DMS153 treated with DMSO at 0.1 percent for 48 hours (cell line): ENCODE data around the gene MYEOV.

Experiments
- DNase-seq: peaks from one replicate; lab custom pipeline; 2025; ENCODE audit not compliant: unreplicated experiment; lab: John Stamatoyannopoulos, UW

The MYEOV gene

DNA sequence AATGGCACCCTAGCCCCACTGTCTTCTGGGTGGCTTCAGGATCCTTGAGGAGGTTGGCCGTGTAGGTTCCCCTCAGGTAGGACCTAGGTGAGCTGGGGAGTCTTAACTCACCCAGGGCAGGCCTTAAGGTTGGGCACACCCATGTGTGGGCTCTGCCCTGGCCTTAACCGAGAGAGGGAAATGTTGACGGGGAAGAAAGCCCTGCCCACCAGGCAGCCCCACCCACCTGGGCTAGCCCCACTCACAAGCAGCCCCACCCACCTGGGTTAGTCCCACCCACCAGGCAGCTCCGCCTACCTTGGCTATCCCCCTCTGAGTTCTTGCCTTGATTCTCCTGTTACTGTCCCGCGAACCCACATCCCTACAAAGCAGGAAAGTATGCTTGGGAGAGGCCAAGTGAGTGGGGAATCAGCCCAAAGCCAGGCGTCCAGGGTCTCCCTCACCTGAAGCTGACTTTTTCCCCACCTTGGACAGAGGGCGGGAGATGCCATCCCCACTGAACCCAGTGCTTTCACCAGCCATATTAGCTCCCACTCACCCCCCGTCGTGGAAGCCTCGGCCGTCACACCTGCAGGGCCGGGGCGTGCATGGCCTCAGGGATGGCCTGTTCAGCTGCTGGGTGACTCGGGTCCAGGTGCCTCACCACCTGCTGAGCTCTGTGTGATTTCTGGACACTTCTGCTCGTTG, at the start of gene MYEOV:
MYEOV (plus strand) TSS at position 337 of the 687 bp plus-strand sequence. CDS start 1,200 bp downstream, outside the sequence.
- no peak for DNase-seq

DNA sequence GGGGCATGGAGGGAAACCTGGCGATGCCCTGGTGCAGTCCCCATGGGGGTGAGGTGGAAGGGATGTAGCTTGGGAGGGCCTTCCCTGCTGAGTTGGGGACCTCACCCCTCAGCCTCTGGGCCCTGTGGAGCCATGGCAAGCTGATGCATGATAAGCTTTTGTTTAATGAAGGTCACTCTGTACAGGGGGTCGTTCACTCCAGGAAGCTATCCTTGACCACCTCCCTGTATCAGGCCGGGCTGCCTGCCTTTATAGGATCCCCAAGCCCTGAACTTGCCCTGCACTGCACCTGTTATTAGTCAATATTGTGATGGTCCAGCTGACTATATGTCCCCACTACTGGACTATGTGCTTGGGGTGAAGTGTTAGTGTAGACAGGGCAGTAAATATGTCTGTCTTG, 49.7 kb upstream of the MYEOV start:
- DNase-seq = no peak

DNA sequence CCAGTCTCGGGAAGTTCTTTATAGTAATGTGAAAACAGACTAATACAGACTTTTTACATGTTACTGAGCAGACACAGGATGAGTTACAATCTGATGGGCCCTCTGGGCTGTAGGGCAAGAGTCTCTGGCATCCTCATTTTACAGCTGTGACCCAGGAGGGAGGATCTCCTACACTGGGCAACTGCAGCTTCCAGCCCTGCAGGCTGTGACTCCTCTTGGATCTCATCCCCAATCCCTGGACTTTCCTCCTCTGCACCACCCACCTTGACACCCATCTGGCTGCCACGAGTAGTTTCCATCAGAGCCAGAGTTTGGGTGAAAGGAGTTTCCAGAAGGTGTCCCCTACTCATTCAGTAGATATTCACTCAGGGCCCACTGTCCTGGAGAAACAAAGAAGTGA, 48.9 kb upstream of the MYEOV start:
- DNase-seq = no peak

DNA sequence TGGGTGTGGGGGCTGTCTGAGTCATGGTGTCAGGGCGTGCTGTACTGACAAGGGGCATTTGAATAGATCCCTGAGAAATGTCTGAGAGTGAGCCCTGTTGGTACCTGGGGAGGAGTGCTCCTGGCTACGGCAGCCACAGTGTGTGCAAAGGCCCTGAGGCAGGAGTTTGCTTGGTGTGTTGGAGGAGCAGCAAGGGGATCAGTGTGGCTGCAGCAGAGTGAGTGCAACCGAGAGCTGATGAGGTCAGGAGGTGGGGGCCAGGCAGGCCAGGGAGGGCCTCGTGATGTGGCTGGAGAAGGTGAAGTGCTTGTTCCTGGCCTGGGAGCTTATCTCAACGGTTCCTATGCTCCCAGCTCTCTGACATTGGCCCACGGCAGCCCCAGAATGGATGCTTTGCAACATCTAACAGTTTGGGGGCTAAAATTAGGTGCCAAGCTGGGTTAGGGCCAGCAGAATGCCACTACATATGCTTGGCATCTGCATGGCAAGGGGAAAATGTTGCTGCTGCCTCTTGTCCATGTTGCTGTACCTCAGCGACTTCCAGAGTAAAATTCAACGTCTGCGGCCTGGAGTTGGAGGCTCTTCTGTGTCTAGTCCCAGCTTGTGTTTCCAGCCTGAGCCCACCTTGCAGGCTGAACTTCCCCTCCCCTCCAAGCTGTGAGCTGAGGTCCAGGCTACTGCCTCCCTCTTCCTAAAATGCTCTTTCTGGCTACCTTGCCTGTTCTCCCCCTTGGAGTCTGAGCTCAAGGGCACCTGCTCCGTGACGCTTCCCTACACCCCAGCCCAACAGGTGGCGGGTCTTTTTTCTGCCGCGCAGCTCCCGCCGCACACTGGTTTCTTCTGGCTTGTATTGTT, 48.2 kb upstream of the MYEOV start:
- no peak for DNase-seq

DNA sequence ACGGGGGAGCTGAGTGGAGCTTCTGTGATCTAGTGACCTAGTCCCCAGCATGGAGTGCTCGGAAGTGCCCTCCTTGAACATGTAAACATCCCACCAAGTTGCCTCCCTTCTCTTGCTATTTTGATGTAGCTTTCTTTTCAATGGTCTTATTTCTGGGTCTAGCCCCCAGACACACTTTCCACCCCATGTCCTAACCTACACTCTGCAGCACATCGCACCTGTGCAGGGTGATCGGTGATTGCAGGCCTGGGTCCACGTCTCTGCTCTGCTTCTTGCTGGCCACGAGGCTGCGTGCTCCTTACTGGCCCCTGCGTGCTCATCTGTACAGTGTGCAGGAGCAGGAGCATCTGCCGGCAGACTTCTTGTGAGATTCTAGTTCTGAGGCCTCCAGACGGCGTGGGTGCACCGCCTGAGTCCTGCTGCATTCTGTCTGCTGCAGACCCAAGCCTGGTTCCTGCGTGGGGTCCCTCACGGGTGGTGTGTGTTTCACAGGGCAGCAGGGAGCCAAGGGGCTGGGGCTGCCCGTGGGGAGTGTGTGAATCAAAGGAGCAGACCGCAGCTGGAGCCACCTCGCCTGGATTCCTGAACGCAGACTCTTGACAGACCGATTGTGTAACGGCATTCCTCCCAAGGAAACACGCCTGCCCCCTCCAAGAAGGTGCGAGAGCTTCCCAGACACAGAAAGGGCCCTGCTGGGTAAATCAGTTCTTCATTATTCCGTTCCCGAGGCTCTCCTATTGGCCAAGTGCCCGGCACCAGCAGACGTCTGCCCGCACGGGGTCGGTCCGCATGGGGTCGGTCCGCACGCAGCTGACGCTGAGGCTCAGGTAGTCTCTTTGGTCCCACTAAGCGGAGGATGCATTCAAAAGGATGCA, 44.4 kb upstream of the MYEOV start:
- no peak for DNase-seq

DNA sequence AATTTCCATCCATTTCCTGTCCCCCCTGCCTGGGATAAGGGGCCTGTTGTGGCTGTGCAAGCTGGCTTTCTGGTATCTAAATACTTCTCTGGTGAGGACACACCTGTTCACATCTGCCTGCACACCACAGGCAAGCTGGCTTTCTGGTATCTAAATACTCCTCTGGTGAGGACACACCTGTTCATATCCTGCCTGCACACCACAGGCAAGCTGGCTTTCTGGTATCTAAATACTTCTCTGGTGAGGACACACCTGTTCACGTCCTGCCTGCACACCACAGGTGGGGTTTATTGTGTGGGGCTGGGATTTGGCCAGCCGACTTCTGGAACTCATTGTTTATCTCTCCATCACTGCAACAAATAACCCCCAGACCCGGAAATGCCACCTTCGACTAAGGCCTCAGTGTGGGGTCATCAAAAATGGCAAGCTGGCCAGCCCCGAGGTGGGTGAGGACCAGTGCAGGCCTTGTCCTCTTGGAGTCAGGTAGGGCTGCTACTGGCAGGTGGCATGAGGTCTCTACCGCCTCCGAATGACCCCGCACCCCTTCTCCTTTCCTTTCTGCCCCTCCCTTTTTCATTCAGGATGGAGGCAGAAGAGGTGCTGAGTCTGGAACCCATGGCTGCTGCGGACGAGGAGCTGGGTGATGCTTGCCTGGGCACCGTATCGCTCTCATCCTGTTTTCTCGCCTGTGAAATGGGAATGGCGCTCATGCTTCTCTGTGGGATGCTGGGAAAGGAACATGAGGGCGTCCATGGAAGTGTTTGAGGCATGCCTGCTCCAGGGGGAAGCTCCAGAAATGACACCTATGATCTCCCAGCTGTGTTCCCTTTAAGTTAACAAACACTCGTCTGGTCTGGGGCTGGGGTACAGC, 43.5 kb upstream of the MYEOV start:
- DNase-seq = no peak

DNA sequence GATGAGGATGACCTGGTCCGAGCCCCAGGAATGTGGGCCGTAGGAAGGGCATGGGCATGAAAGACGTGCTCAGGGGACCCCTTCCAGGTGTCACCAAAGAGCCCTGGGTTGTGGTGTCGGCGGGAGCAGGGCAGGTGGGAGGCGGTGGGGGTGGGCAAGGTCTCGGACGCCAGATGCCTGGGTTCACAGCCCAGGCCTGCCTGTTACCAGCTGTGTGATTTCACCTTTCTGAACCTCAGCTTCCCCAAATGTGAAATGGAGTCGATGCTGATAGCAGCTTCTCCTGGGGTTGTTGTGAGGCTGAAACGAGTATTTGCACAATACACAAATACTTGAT, 42.9 kb upstream of the MYEOV start:
- no peak for DNase-seq

DNA sequence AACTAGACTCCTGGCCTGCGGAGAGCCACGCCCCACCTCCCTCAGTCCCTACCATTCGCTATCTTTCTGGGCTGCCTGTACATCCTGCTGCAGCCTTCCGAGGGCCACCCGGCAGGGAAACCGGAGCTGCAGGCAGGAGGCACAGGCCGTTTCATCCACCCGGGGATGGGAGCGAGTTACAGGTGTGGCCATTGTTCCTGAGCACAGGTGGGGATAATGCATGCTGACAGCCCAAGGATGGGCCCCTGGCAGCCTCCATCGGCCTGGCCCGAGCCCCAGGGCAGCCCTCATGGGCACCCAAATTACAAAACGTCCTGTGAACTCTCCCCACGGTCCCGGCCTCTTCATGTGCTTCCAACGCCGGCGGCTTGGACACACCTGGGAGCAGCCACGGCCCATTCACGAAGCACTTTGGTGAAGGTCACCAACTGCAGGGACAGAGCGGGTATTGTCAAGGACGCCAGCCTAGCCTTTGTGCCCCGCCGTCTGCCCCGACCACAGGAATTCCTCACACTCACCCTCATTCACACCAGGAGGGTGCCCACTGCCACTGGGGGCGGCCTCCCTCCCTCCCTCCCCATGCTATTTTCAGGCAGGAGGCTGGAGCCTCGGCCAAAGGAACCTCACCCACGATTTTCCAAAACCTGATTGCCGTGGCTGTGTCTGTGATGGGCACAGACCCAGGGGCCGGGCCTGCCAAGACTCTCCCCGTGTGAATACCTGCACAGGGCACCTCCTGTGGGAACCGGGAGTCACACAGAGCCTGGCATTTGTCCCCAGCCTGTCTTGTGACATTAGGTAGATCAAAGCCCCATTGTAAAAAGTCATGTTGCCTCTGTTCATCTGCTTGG, 42.1 kb upstream of the MYEOV start:
- no peak for DNase-seq

DNA sequence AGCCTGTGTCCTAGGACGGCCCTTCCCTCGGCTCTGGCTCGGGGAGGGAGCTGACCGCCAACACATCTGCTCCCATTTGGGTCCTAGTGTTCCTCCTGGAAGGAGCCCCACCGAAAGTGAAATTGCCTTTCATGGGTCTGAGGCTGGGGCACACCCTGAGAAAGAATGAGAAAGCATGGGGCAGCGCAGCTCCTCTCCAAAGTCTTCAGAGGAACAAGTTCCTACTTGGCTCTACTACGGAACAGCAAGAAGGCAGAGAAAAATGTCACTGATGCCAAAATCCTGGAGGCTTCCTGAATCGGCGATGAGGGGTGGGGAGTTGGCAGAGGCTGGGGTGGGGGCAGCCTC, 41.5 kb upstream of the MYEOV start:
- DNase-seq = no peak

DNA sequence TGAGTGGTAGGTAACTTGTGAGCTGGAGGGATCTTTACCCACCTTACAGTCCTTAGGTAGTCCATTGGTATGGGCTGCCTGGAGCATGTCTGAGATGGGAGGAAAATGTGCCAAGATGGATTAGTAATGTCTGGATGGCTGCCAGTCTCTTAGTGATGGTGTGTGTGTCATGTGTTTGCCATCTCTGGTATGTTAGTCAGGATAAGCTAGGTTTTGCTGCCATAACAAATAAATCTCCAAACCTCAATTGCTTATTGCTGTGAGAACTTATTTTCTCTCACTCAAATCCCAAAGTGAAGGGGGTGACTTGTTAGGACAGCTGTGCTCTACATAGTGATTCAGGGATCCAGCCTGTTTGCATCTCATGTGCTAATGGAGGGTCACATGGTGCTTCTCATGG, 40.9 kb upstream of the MYEOV start:
- DNase-seq = no peak

DNA sequence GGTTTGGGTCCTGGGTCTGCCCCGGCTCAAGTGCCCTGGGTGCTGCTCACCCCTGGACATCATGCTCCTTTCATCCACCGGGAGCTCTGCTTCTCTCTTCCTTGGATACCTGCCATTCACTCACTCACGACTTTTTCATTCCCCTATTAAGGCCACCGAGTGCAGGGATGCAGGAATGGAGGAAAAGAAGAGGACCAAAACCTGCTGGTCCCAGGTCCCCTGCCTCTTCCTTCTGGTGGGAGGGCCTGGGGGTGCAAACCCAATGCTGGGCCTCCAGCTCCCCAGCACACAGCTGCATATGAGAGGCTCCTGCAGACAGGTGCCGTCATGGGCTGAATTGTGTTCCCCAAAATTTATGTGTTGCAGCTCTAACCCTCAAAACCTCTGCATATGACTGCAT, 36.8 kb upstream of the MYEOV start:
- no peak for DNase-seq

DNA sequence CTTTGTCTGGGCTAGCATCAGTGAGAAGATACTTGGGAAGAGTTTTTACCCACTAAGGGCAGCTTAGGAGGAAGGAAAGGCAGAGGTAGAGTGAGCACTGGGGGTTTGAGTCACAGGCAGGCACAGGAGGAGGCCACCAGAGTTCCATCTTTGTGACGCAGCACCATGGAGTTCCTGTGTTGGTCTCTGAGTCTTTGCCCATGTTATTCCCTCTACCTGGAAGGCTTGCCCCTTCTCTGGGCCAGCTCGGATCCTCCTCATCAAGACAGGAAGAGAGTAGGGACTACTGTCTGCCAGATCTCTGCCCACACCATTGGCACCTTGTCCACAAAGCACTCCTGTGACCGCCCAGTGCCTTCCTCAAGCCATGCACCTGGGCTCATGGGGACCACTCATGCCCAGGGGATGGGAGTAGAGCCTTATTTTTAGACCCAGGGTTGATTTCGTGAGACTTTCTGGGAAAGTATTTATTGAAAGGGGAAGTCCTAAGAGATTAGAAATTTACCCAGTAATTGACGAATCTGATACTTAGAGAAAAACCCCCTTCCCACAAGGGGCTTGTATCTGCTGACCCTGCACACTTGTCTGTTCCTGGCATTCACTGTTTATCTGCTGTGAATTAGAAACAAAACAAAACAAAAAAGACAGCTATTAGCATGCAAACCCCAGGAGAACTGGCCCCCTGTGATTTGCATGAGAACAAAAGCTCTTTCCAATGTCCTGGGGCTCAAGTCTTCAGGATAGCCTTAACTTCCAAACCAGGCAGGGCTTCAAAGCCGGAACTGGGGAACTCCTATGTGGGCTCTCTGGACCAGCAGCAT, 35.9 kb upstream of the MYEOV start:
- no peak for DNase-seq

DNA sequence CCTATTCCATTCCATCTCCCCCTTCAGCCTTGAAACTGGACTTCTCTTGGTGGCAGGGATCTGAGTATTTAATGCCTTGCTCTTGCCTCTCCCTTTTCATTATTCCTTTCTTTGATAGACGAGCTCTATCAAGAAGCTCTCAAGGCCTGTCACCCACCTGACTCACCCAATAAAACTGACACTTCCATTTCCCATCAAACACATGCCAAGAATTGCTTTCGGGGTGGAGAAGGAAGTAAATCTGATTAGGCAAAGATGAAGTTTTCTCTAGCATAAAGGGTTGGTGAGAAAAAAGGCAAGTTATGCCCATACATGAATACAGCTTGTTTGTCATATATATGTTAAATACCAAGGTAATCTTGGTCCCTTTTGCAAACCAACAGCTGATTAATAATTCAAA, 34.9 kb upstream of the MYEOV start:
- DNase-seq = no peak

DNA sequence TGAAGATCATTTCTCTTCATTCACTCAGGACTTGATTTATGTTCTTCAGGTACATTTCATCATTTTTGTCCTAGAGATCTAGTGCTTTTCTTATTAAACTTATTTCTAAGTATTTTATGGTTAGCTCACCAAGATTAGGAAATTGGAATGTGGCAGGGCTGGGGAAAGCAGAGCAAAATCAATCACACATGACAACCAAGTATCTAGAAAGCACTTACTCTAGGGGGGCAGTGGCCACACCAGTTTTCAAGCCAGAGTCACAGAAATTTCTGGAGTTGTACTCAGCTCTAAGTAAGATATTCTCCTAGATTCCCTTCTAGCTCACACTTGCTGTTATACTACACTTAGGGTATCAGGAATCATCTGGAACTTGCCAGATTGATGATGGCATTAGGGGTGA, 33.3 kb upstream of the MYEOV start:
- DNase-seq = no peak

DNA sequence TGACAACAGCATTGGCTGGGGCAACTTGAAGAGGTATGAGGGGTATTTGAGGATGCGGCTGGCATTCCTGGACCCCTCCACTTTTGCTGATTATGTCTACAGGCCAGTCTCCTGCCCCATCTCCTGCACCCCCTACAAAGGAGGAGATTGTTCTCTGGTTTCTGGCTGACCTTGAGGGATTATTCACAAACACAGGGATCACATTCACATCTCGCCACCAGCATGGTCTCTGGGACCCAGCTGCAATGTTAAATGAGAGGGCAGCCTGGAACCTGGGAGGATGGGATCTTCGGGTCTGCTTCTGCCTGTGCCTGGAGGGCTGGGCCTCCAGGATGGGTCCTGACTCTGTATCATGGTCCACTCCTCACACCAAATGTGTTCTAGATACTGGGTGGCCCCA, 32.8 kb upstream of the MYEOV start:
- DNase-seq = no peak

DNA sequence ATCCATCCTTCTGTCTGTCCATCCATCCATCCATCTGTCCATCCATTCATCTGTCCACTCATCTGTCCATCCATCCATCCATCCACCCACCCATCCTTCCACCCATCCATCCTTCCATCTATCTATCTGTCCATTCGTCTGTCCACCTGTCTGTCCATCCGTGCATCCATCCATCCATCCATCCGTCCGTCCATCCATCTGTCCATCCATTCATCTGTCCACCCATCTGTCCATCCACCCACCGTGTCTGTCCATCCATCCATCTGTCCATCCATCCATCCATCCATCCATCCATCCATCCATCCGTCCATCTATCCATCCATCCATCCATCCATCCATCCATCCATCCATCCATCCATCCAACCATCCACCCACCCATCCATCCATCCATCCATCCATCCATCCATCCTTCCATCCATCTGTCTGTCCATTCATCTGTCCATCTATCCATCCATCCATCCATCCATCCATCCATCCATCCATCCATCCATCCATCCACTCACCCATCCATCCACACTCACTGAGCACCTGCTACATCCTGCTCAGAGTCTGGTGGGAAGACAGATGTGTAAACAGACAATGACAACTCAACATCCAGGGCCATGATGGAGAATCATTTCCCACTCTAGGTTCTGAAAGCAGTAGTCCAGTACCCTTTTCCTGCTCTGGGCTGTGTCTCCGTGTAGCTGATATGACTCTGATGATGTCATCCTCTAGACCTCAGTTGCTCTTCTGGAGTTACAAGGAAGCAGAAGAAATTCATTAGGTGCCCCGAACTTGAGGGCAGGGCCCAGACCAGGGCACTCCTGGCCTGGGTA, 30.8 kb upstream of the MYEOV start:
- DNase-seq = no peak

DNA sequence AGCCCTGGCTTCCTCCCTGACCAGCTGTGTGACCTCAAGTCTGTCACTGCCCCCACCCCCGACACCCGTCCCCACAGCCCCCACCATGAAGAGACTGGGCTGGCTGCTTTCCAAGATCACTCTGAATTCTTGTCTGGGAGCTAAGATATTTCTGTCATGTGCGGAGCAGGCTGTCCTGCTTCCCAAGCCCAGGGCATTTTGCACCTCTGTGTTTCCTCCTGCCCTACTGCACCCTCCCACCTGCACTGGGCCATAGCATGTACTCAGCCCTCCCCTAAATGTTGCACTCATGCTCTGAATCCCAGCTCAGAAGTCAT, 30.3 kb upstream of the MYEOV start:
- DNase-seq = no peak

DNA sequence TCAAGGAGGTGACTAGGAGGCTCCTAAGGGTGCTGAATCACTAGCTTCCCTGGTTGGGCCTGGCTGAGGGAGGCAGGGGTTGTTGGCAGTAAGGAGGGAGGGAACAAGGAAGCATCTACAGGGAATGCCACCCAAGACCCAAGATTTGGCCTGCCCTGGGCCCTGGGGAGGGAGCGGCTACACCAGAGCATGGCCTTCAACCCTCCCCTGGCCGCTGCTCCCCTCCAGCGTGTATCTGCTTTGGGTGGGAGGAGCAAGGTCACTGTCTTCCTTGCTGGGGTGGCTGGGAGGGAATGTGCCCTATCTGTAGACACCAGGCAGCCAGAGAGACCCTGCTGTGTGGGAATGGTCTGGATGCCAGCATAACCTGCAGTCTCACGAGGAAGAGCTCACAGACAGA, 29.5 kb upstream of the MYEOV start:
- DNase-seq = no peak
